BLaER1 treated with 17β-estradiol and CSF1 and Interleukin-3, amounts not matched to agents 10 nM and 100 nM (cell line): Measurements from ENCODE around the gene DUSP9.

Experiments
- H3K27ac ChIP-seq, 11 experiments: shearing (Covaris generic); formaldehyde crosslinking; 2 replicates each; pipeline ENCODE4 v1.8.1; 2022
- H3K27me3 ChIP-seq, 11 experiments: shearing (Covaris generic); formaldehyde crosslinking; 2 replicates each; pipeline ENCODE4 v1.8.1; 2022
- H3K36me3 ChIP-seq, 11 experiments: shearing (Covaris generic); formaldehyde crosslinking; 2 replicates each; pipeline ENCODE4 v1.8.1; 2022
- H3K4me1 ChIP-seq, 10 experiments: shearing (Covaris generic); formaldehyde crosslinking; 2 replicates each; pipeline ENCODE4 v1.8.1; 2022
- H3K4me2 ChIP-seq, 11 experiments: shearing (Covaris generic); formaldehyde crosslinking; 2 replicates each; pipeline ENCODE4 v1.8.1; 2022
- H3K4me3 ChIP-seq, 10 experiments: shearing (Covaris generic); formaldehyde crosslinking; 2 replicates each; pipeline ENCODE4 v1.8.1; 2022
- H3K9ac ChIP-seq, 11 experiments: shearing (Covaris generic); formaldehyde crosslinking; 2 replicates each; pipeline ENCODE4 v1.8.1; 2022
- H3K9me3 ChIP-seq, 11 experiments: shearing (Covaris generic); formaldehyde crosslinking; replicated peaks in 1 of 11; 2 replicates each; pipeline ENCODE4 v1.8.1; 2022
- H4K20me1 ChIP-seq, 11 experiments: shearing (Covaris generic); formaldehyde crosslinking; 2 replicates each; pipeline ENCODE4 v1.8.1; 2022
- Cebpa-rat ChIP-seq, 11 experiments: shearing (Covaris generic); IDR thresholded peaks; 2 replicates each; pipeline ENCODE4 v1.8.1; 2022

The DUSP9 gene

GRCh38 chrX:153651540-153652079 lies 4.6 kb downstream of the DUSP9 start:
- Histone ChIP-seq H3K27me3 (peaks cover 24 to 55% (median 38%) of the 10 kb centered on the region in 11 experiments), H3K27ac (no peak overlapping the region), H3K36me3 (no peaks in the 10 kb centered on the region), H3K4me3 (no peak overlapping the region), H3K9me3 (peaks cover 21 to 60% (median 53%) of the 10 kb centered on the region in 11 experiments), H4K20me1 (peaks cover 0 to 7% (median 0%) of the 10 kb centered on the region in 11 experiments; a peak in 2 of 22 replicates), H3K4me2 (no peak overlapping the region), H3K4me1 (peaks cover 0 to 2% (median 0%) of the 10 kb centered on the region in 10 experiments; a peak in 2 of 20 replicates), H3K9ac (no peak overlapping the region)
- no peak for TF ChIP-seq Cebpa-rat (IDR thresholded peaks at IDR 0.05)

- Histone ChIP-seq H3K4me3 (no peak overlapping the region), H3K36me3 (no peaks in the 10 kb centered on the region), H3K27ac (no peak overlapping the region), H3K9ac (no peak overlapping the region), H3K27me3 (peaks cover 5 to 50% (median 25%) of the 10 kb centered on the region in 11 experiments), H4K20me1 (no peaks in the 10 kb centered on the region; a peak in 1 of 22 replicates), H3K4me2 (no peak overlapping the region), H3K4me1 (no peaks in the 10 kb centered on the region), H3K9me3 (peaks cover 19 to 58% (median 41%) of the 10 kb centered on the region in 11 experiments)
- no peak for TF ChIP-seq Cebpa-rat (IDR thresholded peaks at IDR 0.05)
Observed at GRCh38 chrX:153653556-153653955, 6.6 kb downstream of the DUSP9 start.

GRCh38 chrX:153657161-153657560 lies 10.2 kb downstream of the DUSP9 start:
- H3K4me3 ChIP-seq: no peak overlapping the region
- no peaks in the 10 kb centered on the region for H3K36me3 ChIP-seq
- peaks cover 21 to 71% (median 49%) of the 10 kb centered on the region in 11 experiments for H3K27me3 ChIP-seq
- H3K9ac ChIP-seq: no peak overlapping the region
- no peaks in the 10 kb centered on the region; a peak in 1 of 22 replicates for H4K20me1 ChIP-seq
- TF ChIP-seq Cebpa-rat (IDR thresholded peaks at IDR 0.05): no peak
- peaks cover 19 to 59% (median 35%) of the 10 kb centered on the region in 11 experiments for H3K9me3 ChIP-seq
- H3K27ac ChIP-seq: no peak overlapping the region
- no peaks in the 10 kb centered on the region for H3K4me1 ChIP-seq
- no peak overlapping the region for H3K4me2 ChIP-seq

GRCh38 chrX:153659268-153659667 lies 12.3 kb downstream of the DUSP9 start:
- H3K36me3 ChIP-seq: no peaks in the 10 kb centered on the region
- H3K9ac ChIP-seq: no peak overlapping the region
- peaks cover 31 to 80% (median 60%) of the 10 kb centered on the region in 11 experiments for H3K27me3 ChIP-seq
- no peak overlapping the region for H3K27ac ChIP-seq
- H3K9me3 ChIP-seq: peaks cover 7 to 43% (median 19%) of the 10 kb centered on the region in 11 experiments
- H3K4me3 ChIP-seq: no peak overlapping the region
- TF ChIP-seq Cebpa-rat (IDR thresholded peaks at IDR 0.05): no peak
- H4K20me1 ChIP-seq: no peaks in the 10 kb centered on the region
- no peaks in the 10 kb centered on the region for H3K4me1 ChIP-seq
- H3K4me2 ChIP-seq: no peak overlapping the region

- no peaks in the 10 kb centered on the region for H3K36me3 ChIP-seq
- H3K4me2 ChIP-seq: peak overlapping the region in 5 of 11 experiments; percentile 3 to 53 (median 23); a peak in 5 of 22 replicates
- peaks cover 29 to 80% (median 64%) of the 10 kb centered on the region in 11 experiments for H3K27me3 ChIP-seq
- H3K4me3 ChIP-seq: no peak overlapping the region
- no peak overlapping the region for H3K27ac ChIP-seq
- TF ChIP-seq Cebpa-rat (IDR thresholded peaks at IDR 0.05): no peak
- H3K4me1 ChIP-seq: no peaks in the 10 kb centered on the region
- H3K9me3 ChIP-seq: peaks cover 0 to 60% (median 14%) of the 10 kb centered on the region in 11 experiments; a peak in 14 of 22 replicates
- H3K9ac ChIP-seq: no peak overlapping the region
- no peaks in the 10 kb centered on the region for H4K20me1 ChIP-seq
Observed at GRCh38 chrX:153662266-153662665, 15.3 kb downstream of the DUSP9 start.

- Histone ChIP-seq H4K20me1 (no peaks in the 10 kb centered on the region), H3K9ac (no peak overlapping the region), H3K36me3 (no peaks in the 10 kb centered on the region), H3K4me1 (no peaks in the 10 kb centered on the region), H3K27ac (no peak overlapping the region), H3K27me3 (peaks cover 23 to 54% (median 41%) of the 10 kb centered on the region in 11 experiments), H3K4me2 (no peak overlapping the region), H3K4me3 (no peak overlapping the region), H3K9me3 (peaks cover 0 to 57% (median 20%) of the 10 kb centered on the region in 11 experiments; a peak in 13 of 22 replicates)
- no peak for TF ChIP-seq Cebpa-rat (IDR thresholded peaks at IDR 0.05)
Observed at GRCh38 chrX:153665726-153666306, 18.8 kb downstream of the DUSP9 start.

GRCh38 chrX:153667281-153667955 lies 20.4 kb downstream of the DUSP9 start:
- no peak for TF ChIP-seq Cebpa-rat (IDR thresholded peaks at IDR 0.05)
- Histone ChIP-seq H4K20me1 (no peaks in the 10 kb centered on the region; a peak in 1 of 22 replicates), H3K4me3 (no peak overlapping the region), H3K4me1 (no peaks in the 10 kb centered on the region), H3K4me2 (peak overlapping the region in 1 of 11 experiments; percentile 20; a peak in 2 of 22 replicates), H3K9ac (no peak overlapping the region), H3K9me3 (peaks cover 0 to 63% (median 21%) of the 10 kb centered on the region in 11 experiments; a peak in 15 of 22 replicates), H3K27ac (no peak overlapping the region), H3K27me3 (peaks cover 19 to 54% (median 40%) of the 10 kb centered on the region in 11 experiments), H3K36me3 (no peaks in the 10 kb centered on the region)

GRCh38 chrX:153667956-153668396 lies 21.0 kb downstream of the DUSP9 start:
- H3K4me3 ChIP-seq: no peak overlapping the region
- no peak overlapping the region for H3K9ac ChIP-seq

More at GRCh38 chrX:153667956-153668396, 21.0 kb downstream of the DUSP9 start:
- Histone ChIP-seq H3K4me1 (no peaks in the 10 kb centered on the region), H4K20me1 (no peaks in the 10 kb centered on the region; a peak in 1 of 22 replicates), H3K4me2 (peak overlapping the region in 1 of 11 experiments; percentile 20; a peak in 2 of 22 replicates), H3K9me3 (peaks cover 0 to 68% (median 27%) of the 10 kb centered on the region in 11 experiments; a peak in 15 of 22 replicates), H3K36me3 (no peaks in the 10 kb centered on the region), H3K27ac (no peak overlapping the region), H3K27me3 (peaks cover 22 to 54% (median 40%) of the 10 kb centered on the region in 11 experiments)
- no peak for TF ChIP-seq Cebpa-rat (IDR thresholded peaks at IDR 0.05)
